WTC11 (cell line): ENCODE data around the gene WFDC9.

Experiments used
- ARID4B ChIP-seq: sonication (generic); formaldehyde crosslinking; IDR thresholded peaks from 2 replicates; pipeline ENCODE4 v1.8.0; 2023; ENCODE audit warnings: missing genetic modification reagents, mild to moderate bottlenecking, borderline replicate concordance
- CTCF ChIP-seq: fragments of 200-600 bp; IDR thresholded peaks from 2 replicates; pipeline ENCODE4 v1.8.0; 2022; ENCODE audit warnings: antibody characterized with exemption
- ERG ChIP-seq: fragments of 250-450 bp; sonication (Bioruptor Pico); IDR thresholded peaks from 2 replicates; pipeline ENCODE4 v1.8.0; 2021; ENCODE audit warnings: mild to moderate bottlenecking
- GABPB1 ChIP-seq: sonication (generic); formaldehyde crosslinking; IDR thresholded peaks from 2 replicates; pipeline ENCODE4 v1.8.1; 2023; ENCODE audit warnings: mild to moderate bottlenecking, missing genetic modification reagents
- ZNF121 ChIP-seq: sonication (generic); formaldehyde crosslinking; IDR thresholded peaks from 2 replicates; pipeline ENCODE4 v1.8.0; 2023; ENCODE audit warnings: missing genetic modification reagents

GRCh38 chr20:45581702-45582101 lies 49.4 kb downstream of the WFDC9 start:
- TF ChIP-seq CTCF (no peak), ARID4B (CRISPR knock-in tag) (no peak), GABPB1 (no peak), ERG (CRISPR knock-in tag) (no peak), ZNF121 (CRISPR knock-in tag) (no peak)
